Measurements from ENCODE around the gene CASP8AP2. TPM values are rescaled to one million over a fixed set of nuclear protein-coding genes. Genes with fewer than 3 reads are reported as not detected.

CASP8AP2 gene
- polyA plus RNA-seq, 3 donors, result 3.5 to 10.5 (median 7.4) TPM

DNA sequence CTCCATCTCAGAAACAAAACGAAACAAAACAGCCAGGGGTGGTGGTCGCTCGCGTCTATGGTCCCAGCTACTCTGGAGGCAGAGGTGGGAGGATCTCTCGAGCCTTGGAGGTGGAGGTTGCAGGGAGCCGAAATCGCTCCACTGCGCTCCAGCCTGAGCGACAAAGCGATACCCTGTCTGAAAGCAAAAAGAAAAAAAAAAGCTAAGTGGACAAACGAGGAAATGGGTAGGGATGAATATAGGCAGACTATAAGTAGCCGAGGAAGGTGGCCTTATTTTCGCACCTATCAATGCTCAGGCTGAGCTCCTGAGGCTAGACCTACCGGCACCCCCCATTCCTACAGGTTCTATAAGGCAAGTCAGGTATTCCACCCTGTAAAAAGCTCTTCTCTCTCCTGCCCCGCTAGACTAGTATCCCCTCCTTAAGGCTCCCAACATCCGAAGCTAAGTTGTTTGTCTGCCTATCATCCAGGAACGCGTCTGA lies 650 bp upstream of the CASP8AP2 start:
- Mint-ChIP-seq H3K36me3 (peaks cover 13 to 19% of the 10 kb centered on the region in 2 donors), H3K4me3 (peak overlapping the region; percentile 96 to 98), H3K9me3 (no peaks in the 10 kb centered on the region), H3K4me1 (peaks cover 10% of the 10 kb centered on the region), H3K27ac (peak overlapping the region; percentile 89 to 97 (median 96)), H3K27me3 (ENCODE audit: low read depth in 3 of 3) (no peaks in the 10 kb centered on the region)
- H3K79me2 ChIP-seq (ENCODE audit: insufficient read depth, low read length), result peaks cover 34% of the 10 kb centered on the region
- H3K4me1 ChIP-seq (ENCODE audit: control insufficient read depth in 1 of 2, insufficient read depth in 2 of 2, low read length in 2 of 2), result peaks cover 13 to 18% of the 10 kb centered on the region in 2 donors
- under 1% methylated on average over 16 of the region's 18 CpGs for WGBS (ENCODE audit: insufficient coverage)
- intact Hi-C loops (cut with micrococcal nuclease), result loop anchor here in 1 of 2 donors (10.0 kb wide), 1 partner anchor 864 kb away; the partner anchor contains the start of gene RNGTT
- H3K9ac ChIP-seq (ENCODE audit: insufficient read depth, low read length, poor library complexity, severe bottlenecking), result peak overlapping the region; percentile 82
- H4K20me1 ChIP-seq (ENCODE audit: insufficient read depth, low read length), result peaks cover 6% of the 10 kb centered on the region
- DNase-seq, result peak in 1 of 3 donors; percentile 10
- no peaks in the 10 kb centered on the region for H3K27me3 ChIP-seq (ENCODE audit: control insufficient read depth in 2 of 2, insufficient read depth in 2 of 2, low read length in 2 of 2)
- peak overlapping the region; percentile 90 to 100 (median 94) for H3K4me3 ChIP-seq (replicated peaks in 1 of 3; ENCODE audit: low read depth in 2 of 3, low read length in 3 of 3)
- no peaks in the 10 kb centered on the region for H3K9me3 ChIP-seq (replicated peaks in 1 of 2; ENCODE audit: control insufficient read depth in 1 of 2, insufficient read depth in 1 of 2, low read length in 2 of 2)
- H2AFZ ChIP-seq (ENCODE audit: insufficient read depth, low read depth, low read length, poor library complexity, severe bottlenecking), result peak overlapping the region; percentile 99
- TF ChIP-seq, protein P1, sequence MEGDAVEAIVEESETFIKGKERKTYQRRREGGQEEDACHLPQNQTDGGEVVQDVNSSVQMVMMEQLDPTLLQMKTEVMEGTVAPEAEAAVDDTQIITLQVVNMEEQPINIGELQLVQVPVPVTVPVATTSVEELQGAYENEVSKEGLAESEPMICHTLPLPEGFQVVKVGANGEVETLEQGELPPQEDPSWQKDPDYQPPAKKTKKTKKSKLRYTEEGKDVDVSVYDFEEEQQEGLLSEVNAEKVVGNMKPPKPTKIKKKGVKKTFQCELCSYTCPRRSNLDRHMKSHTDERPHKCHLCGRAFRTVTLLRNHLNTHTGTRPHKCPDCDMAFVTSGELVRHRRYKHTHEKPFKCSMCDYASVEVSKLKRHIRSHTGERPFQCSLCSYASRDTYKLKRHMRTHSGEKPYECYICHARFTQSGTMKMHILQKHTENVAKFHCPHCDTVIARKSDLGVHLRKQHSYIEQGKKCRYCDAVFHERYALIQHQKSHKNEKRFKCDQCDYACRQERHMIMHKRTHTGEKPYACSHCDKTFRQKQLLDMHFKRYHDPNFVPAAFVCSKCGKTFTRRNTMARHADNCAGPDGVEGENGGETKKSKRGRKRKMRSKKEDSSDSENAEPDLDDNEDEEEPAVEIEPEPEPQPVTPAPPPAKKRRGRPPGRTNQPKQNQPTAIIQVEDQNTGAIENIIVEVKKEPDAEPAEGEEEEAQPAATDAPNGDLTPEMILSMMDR (IDR thresholded peaks at IDR 0.05), result no peak
- peak overlapping the region; percentile 76 to 94 for H3K27ac ChIP-seq (ENCODE audit: low read depth in 1 of 2, low read length in 2 of 2)
- peaks cover 10 to 11% of the 10 kb centered on the region in 2 donors for H3K36me3 ChIP-seq (replicated peaks in 1 of 2; ENCODE audit: control insufficient read depth in 1 of 2, insufficient read depth in 2 of 2, low read length in 2 of 2)
- H3K4me2 ChIP-seq (replicated peaks; ENCODE audit: extremely low read depth, low read length, poor library complexity, severe bottlenecking), result peak overlapping the region; percentile 88

DNA sequence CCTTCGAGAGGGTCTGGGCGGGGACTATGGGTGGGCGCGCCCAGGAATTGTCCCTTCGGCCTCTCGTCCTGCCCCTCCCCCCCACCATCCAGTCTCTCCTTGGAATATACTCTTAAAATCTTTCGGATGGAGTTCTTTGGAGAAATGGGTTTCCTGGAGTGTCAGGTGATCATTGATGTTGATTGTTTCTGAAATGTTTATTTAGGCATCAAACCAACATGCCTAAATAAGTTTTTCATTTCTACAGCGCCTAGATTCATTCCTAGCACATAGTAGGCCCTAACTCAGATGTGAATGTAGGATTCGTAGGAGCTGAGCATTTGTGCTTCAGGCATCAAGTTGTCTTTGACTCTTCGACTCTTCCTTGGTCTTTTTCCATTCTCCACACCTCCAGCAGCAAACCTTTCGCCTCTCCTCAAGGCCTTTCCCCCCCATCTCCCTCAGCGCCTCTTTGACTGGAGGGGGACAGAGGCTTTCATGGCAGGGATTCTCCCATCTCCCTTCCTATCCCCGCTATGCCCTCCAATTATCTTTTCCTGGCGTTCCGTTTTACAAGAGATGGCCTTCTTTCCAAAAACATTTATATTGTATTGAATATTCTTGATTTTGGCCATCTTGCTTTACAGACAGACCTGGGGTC lies 610 bp downstream of the CASP8AP2 start:
- peak overlapping the region; percentile 94 for H2AFZ ChIP-seq (ENCODE audit: insufficient read depth, low read depth, low read length, poor library complexity, severe bottlenecking)
- H3K9me3 ChIP-seq (replicated peaks in 1 of 2; ENCODE audit: control insufficient read depth in 1 of 2, insufficient read depth in 1 of 2, low read length in 2 of 2), result no peaks in the 10 kb centered on the region
- H4K20me1 ChIP-seq (ENCODE audit: insufficient read depth, low read length), result peaks cover 6% of the 10 kb centered on the region
- H3K9ac ChIP-seq (ENCODE audit: insufficient read depth, low read length, poor library complexity, severe bottlenecking), result peak overlapping the region; percentile 67
- H3K4me1 ChIP-seq (ENCODE audit: control insufficient read depth in 1 of 2, insufficient read depth in 2 of 2, low read length in 2 of 2), result peaks cover 13 to 18% of the 10 kb centered on the region in 2 donors
- H3K9me3 Mint-ChIP-seq, result no peaks in the 10 kb centered on the region
- H3K4me2 ChIP-seq (replicated peaks; ENCODE audit: extremely low read depth, low read length, poor library complexity, severe bottlenecking), result peak overlapping the region; percentile 88
- H3K79me2 ChIP-seq (ENCODE audit: insufficient read depth, low read length), result peaks cover 41% of the 10 kb centered on the region
- peaks cover 17 to 23% of the 10 kb centered on the region in 2 donors for H3K36me3 Mint-ChIP-seq
- peak overlapping the region; percentile 67 to 100 (median 90) for H3K4me3 ChIP-seq (replicated peaks in 1 of 3; ENCODE audit: low read depth in 2 of 3, low read length in 3 of 3)
- 0% methylated on average over 2 of the region's 15 CpGs for WGBS (ENCODE audit: insufficient coverage)
- no peaks in the 10 kb centered on the region for H3K27me3 Mint-ChIP-seq (ENCODE audit: low read depth in 3 of 3)
- H3K4me3 Mint-ChIP-seq, result peak overlapping the region; percentile 96 to 98
- H3K27ac Mint-ChIP-seq, result peak overlapping the region in 6 of 7 donors; percentile 5 to 96 (median 90)
- peaks cover 11 to 12% of the 10 kb centered on the region in 2 donors for H3K36me3 ChIP-seq (replicated peaks in 1 of 2; ENCODE audit: control insufficient read depth in 1 of 2, insufficient read depth in 2 of 2, low read length in 2 of 2)
- H3K4me1 Mint-ChIP-seq, result peaks cover 15% of the 10 kb centered on the region
- H3K27me3 ChIP-seq (ENCODE audit: control insufficient read depth in 2 of 2, insufficient read depth in 2 of 2, low read length in 2 of 2), result no peaks in the 10 kb centered on the region
- peak overlapping the region; percentile 1 to 70 for H3K27ac ChIP-seq (ENCODE audit: low read depth in 1 of 2, low read length in 2 of 2)
- TF ChIP-seq, protein P1 (IDR thresholded peaks at IDR 0.05), result no peak
- intact Hi-C loops (cut with micrococcal nuclease), result loop anchor here in 1 of 2 donors (10.0 kb wide), 1 partner anchor 755 kb away; the partner anchor contains the start of gene MAP3K7
- DNase-seq, result no peak
